ENCODE data around the gene TMEM150A. TPM values are rescaled to one million over a fixed set of nuclear protein-coding genes. Genes with fewer than 3 reads are reported as not detected.

Gene TMEM150A
- total and polyA plus RNA-seq, 3 donors from 2014 or later = 33.1 to 44.0 (median 39.3) TPM

GRCh38 chr2:85644909-85645308 lies 42.4 kb upstream of the TMEM150A start:
- no peaks in the 10 kb centered on the region for H3K36me3 ChIP-seq (ENCODE audit: low read depth, missing control alignments)
- H3K4me3 ChIP-seq = no peak overlapping the region
- no peaks in the 10 kb centered on the region for H3K4me1 ChIP-seq
- no peak for DNase-seq
- no peak for TF ChIP-seq POLR2A (IDR thresholded peaks at IDR 0.05)
- no peak for TF ChIP-seq CTCF (IDR thresholded peaks at IDR 0.05)
- H3K27me3 ChIP-seq = no peaks in the 10 kb centered on the region
- intact Hi-C loops (cut with DNase I; ENCODE audit: low total_unique reads) = no loop called here
- no peaks in the 10 kb centered on the region for H3K9me3 ChIP-seq
- H3K27ac ChIP-seq = no peak overlapping the region
- 90 to 93% methylated on average over 3 to 8 of the region's 8 CpGs for WGBS, 2 donors

GRCh38 chr2:85642725-85643124 lies 40.2 kb upstream of the TMEM150A start:
- H3K36me3 ChIP-seq (ENCODE audit: low read depth, missing control alignments) = no peaks in the 10 kb centered on the region
- no peaks in the 10 kb centered on the region for H3K27me3 ChIP-seq
- H3K9me3 ChIP-seq = no peaks in the 10 kb centered on the region
- no peak overlapping the region for H3K4me3 ChIP-seq
- TF ChIP-seq CTCF (IDR thresholded peaks at IDR 0.05) = no peak
- TF ChIP-seq POLR2A (IDR thresholded peaks at IDR 0.05) = no peak
- H3K4me1 ChIP-seq = no peaks in the 10 kb centered on the region
- no peak for DNase-seq
- intact Hi-C loops (cut with DNase I; ENCODE audit: low total_unique reads) = no loop called here
- no peak overlapping the region for H3K27ac ChIP-seq
- 83 to 92% methylated on average over 3 of the region's 3 CpGs for WGBS, 2 donors

GRCh38 chr2:85635636-85636035 lies 33.1 kb upstream of the TMEM150A start:
- H3K36me3 ChIP-seq (ENCODE audit: low read depth, missing control alignments) = no peaks in the 10 kb centered on the region
- peak; percentile 57 for DNase-seq
- H3K4me3 ChIP-seq = no peak overlapping the region
- H3K27ac ChIP-seq = peak overlapping the region; percentile 36 to 50
- no peaks in the 10 kb centered on the region for H3K27me3 ChIP-seq
- H3K4me1 ChIP-seq = peaks cover 5% of the 10 kb centered on the region
- 37 to 48% methylated on average over 4 of the region's 4 CpGs for WGBS, 2 donors
- intact Hi-C loops (cut with DNase I; ENCODE audit: low total_unique reads) = no loop called here
- no peaks in the 10 kb centered on the region for H3K9me3 ChIP-seq
- TF ChIP-seq POLR2A (IDR thresholded peaks at IDR 0.05) (no peak), CTCF (IDR thresholded peaks at IDR 0.05) (no peak)

GRCh38 chr2:85635011-85635410 lies 32.5 kb upstream of the TMEM150A start:
- Histone ChIP-seq H3K4me3 (no peak overlapping the region), H3K9me3 (no peaks in the 10 kb centered on the region), H3K4me1 (peaks cover 5% of the 10 kb centered on the region), H3K27ac (peak overlapping the region; percentile 36 to 50), H3K27me3 (no peaks in the 10 kb centered on the region), H3K36me3 (ENCODE audit: low read depth, missing control alignments) (no peaks in the 10 kb centered on the region)
- intact Hi-C loops (cut with DNase I; ENCODE audit: low total_unique reads) = no loop called here
- DNase-seq = no peak
- 74 to 76% methylated on average over 8 of the region's 8 CpGs for WGBS, 2 donors
- TF ChIP-seq CTCF (IDR thresholded peaks at IDR 0.05) (no peak), POLR2A (IDR thresholded peaks at IDR 0.05) (no peak)

- no peak for TF ChIP-seq POLR2A (IDR thresholded peaks at IDR 0.05)
- no peak for TF ChIP-seq CTCF (IDR thresholded peaks at IDR 0.05)
- Histone ChIP-seq H3K4me1 (no peaks in the 10 kb centered on the region), H3K36me3 (ENCODE audit: low read depth, missing control alignments) (no peaks in the 10 kb centered on the region), H3K27ac (no peak overlapping the region), H3K27me3 (no peaks in the 10 kb centered on the region), H3K9me3 (no peaks in the 10 kb centered on the region), H3K4me3 (no peak overlapping the region)
- WGBS, 2 donors = 90 to 96% methylated on average over 3 of the region's 3 CpGs
- intact Hi-C loops (cut with DNase I; ENCODE audit: low total_unique reads) = no loop called here
- no peak for DNase-seq
Measured at GRCh38 chr2:85631316-85631715, 28.8 kb upstream of the TMEM150A start.

Data from testis (tissue), 3 donors.